GM18511 (cell line): Measurements from ENCODE around the gene TMCC1.

Experiments
- ATAC-seq: cut with Tn5 transposase; IDR thresholded peaks from one replicate; pipeline ENCODE4 v1.9.1; 2021; ENCODE audit warnings: mild to moderate bottlenecking, moderate library complexity; ENCODE audit not compliant: unreplicated experiment

TMCC1 gene

DNA sequence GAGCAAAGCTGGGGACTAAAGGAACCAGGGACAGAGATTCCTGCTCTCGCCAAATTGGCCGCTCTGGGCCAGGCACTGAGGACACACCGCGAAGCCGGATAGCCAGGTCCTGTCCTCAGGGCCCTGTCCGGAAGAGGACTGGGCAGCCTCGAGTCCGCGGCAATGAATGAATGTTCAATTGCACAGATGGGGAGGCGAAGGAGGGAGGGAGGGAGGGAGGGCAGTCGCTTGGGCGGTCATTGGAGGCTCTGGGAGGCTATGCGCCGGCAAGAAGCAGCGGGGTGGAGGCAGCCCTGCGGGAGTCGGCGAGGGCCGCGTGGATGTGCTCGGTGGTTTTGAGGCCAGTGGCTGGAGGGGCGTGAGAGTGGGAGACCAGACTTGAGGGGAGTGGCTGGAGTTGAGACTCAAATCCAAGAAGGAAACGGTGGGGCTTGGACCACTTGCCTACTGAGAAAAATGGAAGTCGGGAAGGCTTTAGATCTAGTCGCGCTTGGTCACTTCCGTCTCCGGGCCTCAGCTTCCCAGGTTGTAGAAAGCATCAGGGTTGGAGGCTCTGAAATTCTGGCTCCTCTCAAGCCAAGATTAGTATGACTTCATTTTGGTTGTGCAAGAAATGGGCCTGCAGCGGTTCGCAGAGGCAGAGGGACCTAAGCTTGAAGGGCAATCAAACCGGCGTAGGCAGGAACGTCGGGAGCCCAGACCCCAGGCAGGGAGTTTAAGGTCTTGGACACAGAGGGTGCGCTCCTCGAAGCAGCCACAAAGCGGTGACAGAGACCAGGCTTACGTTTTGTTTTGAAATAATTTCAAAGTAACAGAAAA is 266.0 kb downstream of the TMCC1 start:
- ATAC-seq, result peak; percentile 56

DNA sequence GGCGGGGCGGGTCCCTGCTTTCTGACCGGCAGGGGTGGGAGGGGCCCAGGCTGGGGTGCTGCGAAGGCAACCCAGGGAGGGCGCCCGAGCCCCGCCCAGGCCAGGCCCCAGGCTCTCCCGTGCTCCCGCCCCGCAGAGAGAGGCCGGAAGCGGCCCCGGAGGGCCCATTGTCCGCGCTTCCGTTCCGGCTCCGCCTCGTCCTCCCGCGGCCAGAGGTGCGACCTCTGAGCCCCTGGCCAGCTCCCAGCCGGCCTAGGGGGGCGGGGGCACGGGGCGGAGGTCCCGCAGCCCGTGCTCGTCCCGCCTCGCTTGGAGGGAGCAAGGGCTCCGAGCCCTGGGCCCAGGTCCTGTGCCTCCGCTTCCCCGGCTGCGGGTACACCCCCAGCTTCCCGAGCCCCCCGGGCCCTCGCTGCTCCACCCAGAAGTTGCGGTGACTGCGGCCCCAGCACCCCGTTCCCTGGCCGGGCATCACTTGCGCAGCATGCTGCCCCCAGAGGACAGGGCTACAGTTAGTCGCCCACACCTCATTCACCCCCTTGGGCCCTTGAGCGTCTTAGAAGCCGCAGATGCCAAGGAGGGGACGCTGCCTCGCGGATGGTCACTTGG is 266.7 kb downstream of the TMCC1 start:
- ATAC-seq, result peak; percentile 92

DNA sequence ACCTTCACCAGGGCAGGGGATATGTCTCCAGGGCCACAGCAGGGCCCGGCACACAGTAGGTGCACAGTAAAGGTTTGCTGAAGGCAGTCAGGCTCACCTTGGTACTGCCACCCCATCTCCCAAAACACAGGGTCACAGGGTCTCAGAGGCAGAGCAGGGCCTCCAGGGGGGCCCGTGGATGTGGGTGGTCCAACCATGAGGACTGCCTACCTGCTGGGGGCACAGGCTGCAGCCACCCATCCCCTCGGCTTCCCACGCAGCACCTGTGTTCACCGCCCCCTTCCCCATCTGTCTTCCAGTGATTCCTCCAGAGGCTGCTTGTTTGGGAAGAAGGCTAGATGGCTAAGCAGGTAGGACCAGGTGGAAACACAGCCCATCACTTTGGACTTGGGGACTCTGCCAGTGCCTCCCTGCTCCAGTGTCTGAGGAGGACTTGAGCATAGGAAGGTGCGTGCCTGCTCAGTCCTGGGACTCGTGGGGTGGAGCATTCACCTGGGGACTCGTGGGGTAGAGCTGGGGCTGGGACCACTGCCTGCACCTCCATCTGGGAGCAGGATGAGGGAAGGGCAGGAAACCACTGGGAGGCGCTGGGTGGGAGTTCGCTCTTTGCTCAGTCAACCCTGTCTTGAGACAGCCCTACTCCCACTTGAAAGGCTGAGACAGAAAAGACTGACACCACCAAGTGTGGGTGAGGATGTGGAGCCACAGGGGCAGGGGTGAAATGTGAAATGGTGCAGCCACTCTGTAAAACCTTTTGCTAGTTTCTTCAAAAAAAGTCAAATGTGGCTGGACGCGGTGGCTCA is 268.2 kb downstream of the TMCC1 start:
- ATAC-seq, result no peak

DNA sequence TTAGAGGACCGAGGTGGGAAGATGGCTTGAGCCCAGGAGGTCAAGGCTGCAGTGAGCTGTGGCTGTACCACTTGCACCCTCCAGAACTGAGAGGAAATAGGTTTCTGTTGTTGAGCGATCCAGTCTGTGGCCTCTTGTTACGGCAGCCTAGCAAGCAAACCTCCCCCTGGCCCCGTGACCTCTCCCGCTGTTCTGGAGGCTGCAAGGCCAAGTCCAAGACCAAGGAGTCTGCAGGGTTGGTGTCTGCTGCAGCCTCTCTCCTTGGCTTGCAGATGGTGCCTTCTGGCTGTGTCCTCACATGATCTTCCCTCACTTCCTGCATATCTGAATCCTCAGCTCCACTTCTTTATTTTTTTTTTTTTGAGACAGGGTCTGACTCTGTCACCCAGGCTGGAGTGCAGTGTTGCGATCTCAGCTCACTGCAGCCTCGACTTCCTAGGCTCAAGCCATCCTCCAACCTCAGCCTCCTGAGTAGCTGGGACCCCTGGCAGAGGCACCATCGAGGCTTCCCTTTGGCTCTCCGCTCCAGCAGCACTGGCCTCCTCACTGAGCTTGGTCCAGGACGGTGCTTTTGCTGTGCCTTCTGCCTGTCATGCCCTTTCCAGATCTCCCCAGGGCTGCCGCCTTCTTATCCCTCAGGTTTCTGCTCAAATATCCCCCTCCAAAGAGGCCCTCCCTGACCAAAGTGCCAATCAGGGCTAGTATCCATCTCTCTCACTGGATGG is 269.0 kb downstream of the TMCC1 start:
- ATAC-seq, result no peak

DNA sequence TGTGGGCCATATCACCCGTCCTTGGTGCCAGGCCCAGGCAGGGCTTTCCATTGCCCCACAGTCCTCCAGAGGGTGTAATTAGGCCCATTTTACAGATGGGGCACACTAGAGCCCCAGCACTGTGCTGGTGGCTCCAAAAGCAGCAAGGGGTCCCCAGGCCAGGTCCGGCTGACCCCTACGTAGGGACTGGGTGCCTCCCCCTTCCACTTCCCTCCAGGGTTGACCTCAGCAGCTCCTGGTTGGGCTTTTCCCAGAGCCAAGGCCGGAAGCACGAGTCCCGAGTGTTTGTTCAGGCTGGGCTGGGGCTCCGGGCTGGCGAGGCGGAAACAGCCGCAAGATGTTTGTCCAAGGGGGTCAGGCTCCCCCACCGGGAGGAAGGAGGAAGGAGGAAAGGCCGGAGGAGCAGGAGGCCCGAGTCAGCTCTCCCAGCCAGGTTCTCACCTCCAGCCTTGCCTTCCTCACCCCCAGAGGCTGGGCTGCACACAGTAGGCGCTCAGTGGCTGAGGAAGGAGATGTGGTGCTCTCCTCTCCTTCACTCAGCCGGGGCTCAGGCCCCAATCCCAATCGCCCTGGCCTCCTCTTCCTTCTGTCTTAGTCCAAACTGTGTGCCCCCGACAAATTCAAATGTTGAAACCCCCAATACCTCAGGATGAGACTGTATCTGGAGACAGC is 269.9 kb downstream of the TMCC1 start:
- ATAC-seq, result no peak

DNA sequence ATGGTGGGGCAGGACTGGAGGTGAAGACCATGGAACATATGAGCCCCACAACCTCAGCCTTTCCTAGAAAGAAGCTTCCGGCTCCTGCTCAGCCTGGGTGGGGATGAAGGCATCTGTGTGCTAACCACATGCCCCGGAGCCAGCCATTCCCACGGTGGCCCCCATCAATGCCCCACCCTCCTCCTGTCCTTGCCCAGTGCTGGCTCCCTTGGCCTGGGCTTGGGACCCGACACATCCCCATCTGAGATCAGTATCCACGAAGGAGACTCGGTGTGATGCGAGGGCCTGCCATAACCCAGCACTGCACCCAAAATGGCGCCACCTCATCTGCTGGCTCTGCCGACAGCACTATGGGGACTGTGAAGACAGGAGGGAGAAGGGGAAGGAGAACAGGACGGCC is 270.6 kb downstream of the TMCC1 start:
- ATAC-seq, result no peak

DNA sequence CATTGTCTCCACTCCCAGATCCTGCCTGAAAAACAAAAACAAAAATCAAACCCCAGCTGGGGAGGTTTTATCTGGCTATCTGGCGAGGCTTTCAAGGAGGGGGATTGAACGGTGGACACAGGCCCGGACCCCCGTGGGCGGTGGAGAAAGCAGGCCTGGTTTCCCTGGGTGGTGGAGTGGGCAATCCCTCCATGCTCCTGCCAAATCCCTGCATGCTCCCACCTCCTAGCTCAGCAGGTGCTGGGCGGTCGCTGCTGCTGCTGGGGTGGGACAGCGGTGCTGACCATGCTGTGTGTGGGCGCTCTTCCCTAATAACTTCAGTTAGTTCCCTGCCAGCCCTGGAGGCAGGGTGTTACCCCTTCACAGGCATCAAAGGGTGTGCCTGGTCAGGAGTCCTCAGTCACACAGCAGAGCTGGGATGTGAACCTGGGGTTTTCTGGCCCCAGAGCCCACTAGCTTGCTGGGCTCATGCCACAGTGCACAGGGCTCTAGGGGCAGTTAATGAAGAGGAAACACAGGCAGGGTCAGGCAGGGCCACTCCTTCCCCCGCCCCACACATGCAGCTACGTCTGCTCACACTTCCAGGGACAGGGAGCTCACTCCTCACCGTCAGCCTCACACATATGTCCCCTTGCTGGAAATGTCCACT is 271.2 kb downstream of the TMCC1 start:
- ATAC-seq, result no peak

DNA sequence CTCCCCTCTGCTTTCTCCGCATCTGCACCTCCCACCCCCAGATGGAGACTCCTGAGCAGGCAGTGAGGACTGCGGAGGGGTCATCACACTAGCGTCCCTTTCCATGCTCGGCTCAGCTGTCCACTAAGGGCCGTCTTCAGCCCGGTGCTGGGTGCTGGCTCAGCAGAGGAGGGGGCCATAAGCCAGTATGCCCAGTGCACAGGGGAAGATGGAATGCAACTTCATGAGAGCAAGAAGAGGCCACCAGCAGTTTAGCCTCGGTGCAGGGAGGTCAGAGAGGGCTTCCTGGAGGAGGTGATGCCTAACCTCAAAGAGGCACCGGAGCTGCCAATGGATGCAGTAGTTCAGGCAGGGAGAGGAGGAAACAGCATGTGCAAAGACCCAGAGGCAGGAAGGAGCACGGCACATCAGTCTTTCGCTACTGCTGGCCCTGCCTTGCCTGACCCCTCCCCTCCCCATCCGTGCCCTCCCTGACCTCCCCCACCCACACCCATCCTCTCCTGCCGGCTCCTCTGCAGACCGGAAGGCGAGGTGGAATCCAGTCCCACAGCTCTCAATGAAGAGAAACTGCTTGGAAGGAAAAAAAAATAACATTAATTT is 271.8 kb downstream of the TMCC1 start:
- no peak for ATAC-seq

GRCh38 chr3:129620828-129621559 is 272.5 kb downstream of the TMCC1 start:
- ATAC-seq, result no peak

DNA sequence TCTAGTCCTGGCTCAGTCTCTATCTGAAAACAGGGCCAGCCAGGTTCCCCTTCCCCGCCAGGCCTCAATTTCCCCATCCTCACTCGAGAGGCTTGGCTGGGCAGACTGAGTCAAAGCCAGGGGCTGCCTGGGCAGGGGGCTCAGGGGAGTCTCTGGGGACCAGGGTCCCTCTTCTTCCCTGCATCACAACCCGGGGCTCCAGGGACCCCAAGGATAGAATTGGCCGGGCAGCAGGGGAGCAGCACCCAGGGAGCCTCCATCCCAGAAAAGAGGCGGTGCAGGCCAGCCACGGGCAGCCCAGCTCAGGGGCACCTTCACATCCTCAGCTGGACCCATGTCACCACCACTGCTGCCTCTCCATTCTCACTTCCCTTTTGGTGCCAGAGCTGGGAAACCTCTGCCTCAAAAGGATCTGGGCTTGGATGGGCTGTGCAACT is 273.8 kb downstream of the TMCC1 start:
- no peak for ATAC-seq

DNA sequence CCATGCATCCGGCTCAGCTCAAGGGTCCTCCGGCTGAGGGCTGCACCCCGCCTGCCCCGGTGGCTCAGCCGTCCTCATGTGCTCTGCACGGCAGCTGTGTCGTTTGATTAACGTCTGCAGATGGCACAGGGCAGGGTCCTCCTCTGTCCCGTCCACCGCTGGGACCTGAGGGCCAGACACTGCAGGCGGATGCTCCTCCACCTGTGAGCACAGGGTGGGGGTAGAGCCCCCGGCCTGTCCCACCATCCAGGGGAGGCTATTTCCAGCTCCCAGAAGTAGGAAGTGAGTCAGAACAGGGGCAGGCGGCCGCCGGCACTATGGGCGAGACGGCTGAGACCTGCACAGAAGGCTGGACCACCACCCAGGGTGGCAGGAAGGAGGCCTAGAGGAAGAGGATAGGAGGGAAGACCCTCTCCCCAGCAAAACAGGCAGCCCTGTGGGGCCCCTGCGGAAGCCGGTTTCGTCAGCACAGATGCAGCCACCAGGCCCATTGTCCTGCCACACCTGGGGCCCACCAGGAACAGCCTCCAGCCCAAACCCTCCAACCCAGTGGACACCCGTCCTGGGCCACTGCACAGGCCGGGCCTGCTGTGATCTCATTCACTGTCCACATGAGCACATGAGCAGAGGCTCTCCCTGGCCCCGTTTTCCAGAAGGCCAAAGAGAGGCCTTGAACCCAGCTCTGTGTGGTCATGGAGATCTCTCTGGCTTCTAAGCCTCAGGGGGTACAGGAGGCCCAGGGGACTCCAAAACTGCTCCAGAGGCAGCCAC is 274.4 kb downstream of the TMCC1 start:
- no peak for ATAC-seq

DNA sequence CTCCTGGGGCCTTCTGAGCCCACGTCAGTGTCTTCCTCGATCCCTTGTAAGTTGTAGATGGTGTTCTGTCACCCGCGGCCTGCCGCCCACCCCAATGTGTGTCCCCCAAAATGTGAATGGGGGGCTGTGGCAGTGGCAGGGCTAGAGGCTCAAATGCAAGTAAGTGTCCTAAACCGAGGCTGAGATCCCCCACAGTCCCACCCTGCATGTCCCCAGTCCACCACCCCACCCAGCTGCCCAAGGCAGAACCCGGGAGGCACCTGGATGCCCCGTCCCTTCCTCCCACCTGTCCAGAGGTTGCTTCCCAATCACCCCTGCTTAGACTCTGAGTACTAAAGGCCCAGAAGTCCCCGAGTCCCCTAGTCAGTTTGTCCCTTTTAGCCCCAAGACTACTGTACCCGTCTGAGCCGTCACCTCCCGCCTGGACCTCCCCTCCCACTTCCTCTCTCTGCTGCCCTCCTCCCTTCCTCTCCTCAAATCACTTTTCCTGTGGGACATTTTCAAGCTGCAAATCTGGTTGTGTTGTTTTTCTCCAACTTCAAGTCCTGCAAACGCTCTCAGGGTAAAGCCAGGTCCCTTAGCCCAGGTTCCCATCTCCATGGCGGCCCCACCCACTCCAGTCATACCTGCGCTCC is 275.2 kb downstream of the TMCC1 start:
- no peak for ATAC-seq

- ATAC-seq, result no peak
These were observed 275.9 kb downstream of the TMCC1 start for GRCh38 chr3:129617381-129618185.

DNA sequence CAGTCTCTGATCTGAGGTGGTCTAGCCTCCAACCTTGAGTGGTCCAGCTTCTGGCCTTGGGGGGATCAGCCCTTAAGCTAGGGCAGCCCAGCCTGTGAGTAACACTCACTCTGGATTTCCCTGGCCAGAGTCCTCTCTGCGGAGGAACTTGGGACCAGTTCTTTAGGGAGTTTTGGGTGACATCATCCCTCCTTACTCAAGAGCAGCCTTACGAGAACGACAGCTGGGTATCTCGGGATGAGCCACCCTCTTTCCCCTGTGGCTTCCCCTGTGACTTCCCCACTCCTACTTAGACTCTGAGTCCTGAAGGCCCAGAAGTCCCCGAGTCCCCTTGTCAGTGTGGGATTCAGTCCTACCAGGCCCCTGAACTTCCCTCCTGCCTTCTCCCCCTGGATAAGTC is 276.8 kb downstream of the TMCC1 start:
- no peak for ATAC-seq

DNA sequence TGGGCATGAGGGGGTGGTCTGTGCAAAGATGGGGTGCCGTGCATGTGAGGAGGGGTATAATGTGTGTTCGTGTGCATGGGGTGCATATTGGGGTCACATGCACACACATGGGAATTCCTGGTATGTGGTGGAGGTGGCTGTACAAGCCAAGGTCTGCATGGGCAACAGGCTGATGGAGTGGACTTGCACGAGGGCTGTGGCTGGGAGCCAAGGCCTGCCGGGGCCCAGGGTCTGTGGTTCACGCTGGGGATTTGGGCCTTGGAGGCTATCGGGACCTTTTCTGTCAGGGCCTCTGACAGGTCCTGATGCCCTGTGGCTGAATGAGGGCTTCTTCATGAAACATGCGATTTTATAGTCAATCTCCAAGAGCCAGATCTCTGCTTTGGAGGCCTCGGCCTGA is 277.2 kb downstream of the TMCC1 start:
- ATAC-seq, result no peak

DNA sequence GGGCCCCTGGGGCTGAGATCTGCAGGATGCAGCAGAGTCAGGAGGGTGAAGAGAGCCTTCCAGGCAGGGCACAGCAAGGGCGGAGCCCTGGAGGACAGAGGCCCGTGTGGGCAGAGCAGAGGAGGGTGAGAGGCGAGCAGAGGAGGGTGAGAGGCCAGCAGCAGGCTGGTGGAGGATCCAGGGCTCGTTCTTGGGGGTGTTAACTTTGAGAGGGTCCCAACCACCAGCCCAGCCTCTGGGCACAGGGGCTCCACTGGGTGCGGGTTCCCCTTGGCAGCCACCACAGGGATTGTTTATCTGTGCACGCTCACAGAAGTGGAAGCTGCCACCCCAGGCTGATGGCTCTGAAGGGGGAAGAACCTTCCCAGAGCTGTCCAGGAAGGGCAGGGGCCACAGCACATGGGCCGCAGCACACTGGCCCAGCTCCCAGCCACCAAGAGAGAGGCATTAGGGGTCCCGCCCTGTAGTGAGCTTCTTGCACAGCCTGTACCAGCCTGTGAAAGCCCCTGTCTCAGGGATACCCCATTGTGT is 277.7 kb downstream of the TMCC1 start:
- ATAC-seq, result no peak

- ATAC-seq, result no peak
These were observed 278.6 kb downstream of the TMCC1 start for GRCh38 chr3:129614927-129615363.
